ENCODE results near the gene SNRK. TPM values are rescaled to one million over a fixed set of nuclear protein-coding genes. Genes with fewer than 3 reads are reported as not detected.

Gene SNRK
- total RNA-seq, 1 experiment from 2014 or later: 9.7 TPM

DNA sequence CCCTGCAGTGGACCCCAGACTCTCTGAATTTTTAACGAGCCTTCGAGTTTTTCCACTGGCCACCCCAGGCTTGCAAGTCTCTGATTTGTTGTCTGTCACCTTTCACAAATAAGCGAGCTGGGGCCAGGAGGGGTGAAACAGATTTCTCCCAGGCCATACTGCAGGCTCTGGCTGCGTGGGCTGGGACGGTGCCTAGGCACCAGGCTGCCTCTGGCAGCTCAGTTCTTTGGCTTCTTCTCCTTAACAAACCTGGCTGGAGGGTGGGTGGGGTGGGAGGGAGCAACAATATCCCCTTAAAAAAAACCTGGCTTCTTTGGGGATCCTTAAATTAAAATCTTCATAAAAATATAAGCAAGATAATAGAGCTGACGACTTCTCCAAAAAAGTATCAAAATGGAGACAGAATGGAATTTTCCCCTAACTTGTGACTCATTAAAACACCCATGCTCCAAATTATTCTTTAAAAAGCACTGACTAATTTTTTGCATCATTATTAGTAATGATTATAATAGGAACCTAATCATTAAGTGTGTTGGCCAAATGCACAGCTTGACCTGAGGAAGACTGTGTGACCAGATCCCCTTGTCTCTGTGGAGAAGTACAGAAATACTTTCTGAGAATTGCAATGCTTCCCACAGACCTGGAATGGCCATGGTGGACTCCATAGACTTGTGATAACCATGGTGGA, 84.1 kb downstream of the SNRK start:
- no peak overlapping the region for H3K4me3 ChIP-seq (ENCODE audit: insufficient read depth, low read depth, low read length)
- H3K27me3 ChIP-seq (ENCODE audit: control insufficient read depth, insufficient read depth, low read length): no peaks in the 10 kb centered on the region
- no peak for DNase-seq
- H3K36me3 ChIP-seq (replicated peaks; ENCODE audit: control insufficient read depth, insufficient read depth, low read length): no peaks in the 10 kb centered on the region; the same call in 1 of the 2 replicates

DNA sequence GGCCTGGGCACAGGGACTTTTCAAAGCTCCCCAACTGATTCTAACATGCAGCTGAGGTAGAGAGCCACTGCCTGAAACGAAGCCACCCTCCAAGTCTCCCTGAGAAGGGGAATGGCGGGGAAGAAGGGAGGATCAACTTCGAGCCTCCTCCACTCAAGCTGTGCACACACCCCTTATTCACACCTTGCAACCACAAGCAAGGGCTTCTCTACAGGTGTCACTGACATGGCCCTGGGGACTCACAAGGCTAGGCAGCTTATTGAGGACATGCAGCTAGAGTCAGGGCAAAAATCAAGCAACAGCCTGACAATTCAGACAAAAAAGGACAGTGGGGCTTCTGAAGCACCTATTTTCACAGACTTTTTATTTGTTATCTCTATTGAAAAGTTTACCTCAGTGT, 85.2 kb downstream of the SNRK start:
- H3K27me3 ChIP-seq (ENCODE audit: control insufficient read depth, insufficient read depth, low read length): no peaks in the 10 kb centered on the region
- no peak overlapping the region for H3K4me3 ChIP-seq (ENCODE audit: insufficient read depth, low read depth, low read length)
- DNase-seq: no peak
- H3K36me3 ChIP-seq (replicated peaks; ENCODE audit: control insufficient read depth, insufficient read depth, low read length): no peaks in the 10 kb centered on the region

DNA sequence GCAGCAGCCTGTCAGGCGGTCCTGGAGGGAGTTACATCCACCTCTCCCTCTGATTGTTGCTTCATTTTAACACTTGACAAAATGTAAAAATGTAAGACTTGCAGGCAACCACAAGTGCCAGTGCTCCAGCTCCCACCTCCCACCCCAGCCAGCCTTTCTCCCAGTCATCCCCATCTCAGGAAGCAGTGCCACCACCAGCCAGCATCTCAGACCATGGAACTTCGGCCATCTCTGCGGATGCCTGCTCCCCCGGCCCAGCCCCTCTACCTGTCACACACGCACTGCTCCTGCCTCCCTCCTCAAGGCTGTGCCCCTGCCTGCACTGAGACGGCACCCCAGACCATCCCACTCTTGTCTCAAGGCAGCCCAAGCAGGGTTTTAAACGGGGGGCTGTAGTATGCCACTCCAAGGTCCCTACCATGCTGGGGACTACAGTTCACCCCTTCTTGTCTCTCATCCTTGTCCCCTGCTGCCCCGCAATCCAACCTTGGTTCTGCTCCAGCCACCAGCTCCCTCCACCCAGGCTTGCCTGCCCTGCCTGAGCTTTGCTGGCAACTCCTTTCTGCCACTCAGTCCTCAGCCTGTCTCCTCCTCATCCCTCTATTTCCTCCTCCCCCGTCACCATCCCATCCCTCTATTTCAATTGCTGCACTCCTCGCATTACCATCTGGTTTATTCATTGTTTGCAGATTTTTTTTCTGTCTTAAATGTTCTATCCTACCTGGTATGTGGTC, 85.8 kb downstream of the SNRK start:
- peak; percentile 39 for DNase-seq
- Histone ChIP-seq H3K27me3 (ENCODE audit: control insufficient read depth, insufficient read depth, low read length) (no peaks in the 10 kb centered on the region), H3K36me3 (replicated peaks; ENCODE audit: control insufficient read depth, insufficient read depth, low read length) (no peaks in the 10 kb centered on the region), H3K4me3 (ENCODE audit: insufficient read depth, low read depth, low read length) (no peak overlapping the region)

DNA sequence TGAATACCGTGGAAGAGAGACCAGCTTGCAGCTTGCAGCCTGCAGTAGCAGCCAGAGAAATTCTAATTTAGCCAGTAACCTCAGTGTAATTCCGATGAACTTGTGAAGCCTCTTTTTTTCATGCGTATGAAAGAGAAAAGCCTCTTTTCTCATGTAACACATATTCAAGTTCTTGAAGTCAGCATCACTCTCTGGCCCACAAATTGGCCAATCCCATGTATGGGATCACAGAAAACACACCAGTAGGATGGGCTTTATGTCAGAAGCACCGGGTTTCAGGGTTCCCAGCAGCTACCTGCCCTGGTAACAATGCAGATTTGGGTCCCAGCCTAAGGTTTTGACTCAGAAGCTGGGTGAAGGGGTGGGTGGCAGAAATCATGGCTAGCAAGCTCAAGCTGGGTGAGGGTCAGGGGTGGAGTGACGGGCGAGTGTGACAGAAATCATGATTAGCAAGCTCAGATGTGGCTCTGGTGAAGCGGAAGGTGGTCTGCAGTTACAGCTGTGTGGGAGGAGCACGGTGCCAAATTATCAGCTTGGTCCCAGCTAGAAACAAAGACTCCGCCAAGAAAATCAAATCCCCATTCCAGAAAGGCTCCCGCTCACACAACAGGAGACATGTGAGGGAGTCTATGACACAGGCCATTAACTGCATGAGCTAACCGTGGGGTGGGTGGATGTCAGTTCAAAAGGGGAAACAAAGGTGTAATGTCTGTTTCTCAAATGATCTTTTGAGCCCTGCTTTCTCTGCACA, 86.6 kb downstream of the SNRK start:
- H3K4me3 ChIP-seq (ENCODE audit: insufficient read depth, low read depth, low read length): no peak overlapping the region
- DNase-seq: peak; percentile 60

DNA sequence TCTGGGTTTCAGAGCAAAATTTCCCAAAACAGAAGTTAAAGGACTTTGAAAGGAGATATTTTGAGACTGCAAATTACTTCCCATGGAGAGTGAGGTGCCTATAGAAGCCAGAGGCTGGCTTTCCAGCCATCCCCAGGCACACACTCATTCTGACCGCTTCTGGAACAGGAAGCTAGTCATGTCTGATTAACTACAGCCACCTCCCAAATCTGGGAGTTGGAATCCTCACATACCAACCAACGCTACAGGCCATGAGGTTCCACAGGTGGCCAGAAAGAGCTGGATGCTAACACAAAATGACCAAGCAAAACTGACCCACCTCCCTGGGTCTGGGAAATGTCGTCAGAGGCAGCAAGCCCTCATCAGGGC, 87.2 kb downstream of the SNRK start:
- no peaks in the 10 kb centered on the region for H3K27me3 ChIP-seq (ENCODE audit: control insufficient read depth, insufficient read depth, low read length)
- H3K4me3 ChIP-seq (ENCODE audit: insufficient read depth, low read depth, low read length): no peak overlapping the region
- DNase-seq: no peak
- no peaks in the 10 kb centered on the region for H3K36me3 ChIP-seq (replicated peaks; ENCODE audit: control insufficient read depth, insufficient read depth, low read length)

More for the DNA sequence above, 86.6 kb downstream of the SNRK start:
- Histone ChIP-seq H3K36me3 (replicated peaks; ENCODE audit: control insufficient read depth, insufficient read depth, low read length) (no peaks in the 10 kb centered on the region), H3K27me3 (ENCODE audit: control insufficient read depth, insufficient read depth, low read length) (no peaks in the 10 kb centered on the region)

DNA sequence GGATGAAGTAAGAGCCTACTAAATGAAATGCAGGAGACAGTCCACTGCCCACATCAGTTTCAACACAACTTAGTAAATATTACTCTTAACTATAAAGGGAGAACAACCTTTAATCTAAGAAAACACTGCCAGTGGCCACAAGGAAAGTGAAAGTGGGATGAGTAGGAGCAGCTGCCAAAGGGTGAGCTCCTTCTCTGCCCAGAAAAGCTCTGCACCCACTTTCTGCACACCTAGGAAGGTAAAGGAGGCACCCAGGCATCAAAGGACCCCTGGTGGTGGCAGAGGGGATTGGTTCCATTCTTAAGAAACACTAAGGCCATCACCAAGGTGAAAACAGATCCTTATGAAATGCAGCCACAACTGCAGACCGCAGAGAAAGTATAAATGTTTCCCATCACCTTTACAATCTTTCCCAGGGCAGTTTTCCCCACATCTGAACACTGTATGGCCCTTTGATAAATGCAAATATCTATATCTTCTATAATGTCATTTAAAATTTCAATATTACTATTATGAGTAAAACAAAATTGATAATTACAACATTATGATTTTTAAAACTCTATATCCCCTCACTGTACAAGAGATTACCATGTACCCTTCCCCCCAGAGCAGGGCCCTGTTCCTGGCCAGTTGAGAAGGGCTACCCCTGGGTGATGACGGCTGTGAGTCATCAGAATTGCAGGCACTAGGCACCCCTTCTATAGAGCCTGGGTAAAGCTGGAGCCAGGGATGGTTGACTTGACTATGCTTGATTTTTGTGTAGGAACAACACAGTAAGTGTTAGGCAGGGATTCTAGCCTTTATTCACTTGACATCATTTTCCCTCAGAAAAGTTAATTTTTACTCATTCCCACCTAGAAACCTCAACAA, 92.0 kb downstream of the SNRK start:
- no peak overlapping the region for H3K4me3 ChIP-seq (ENCODE audit: insufficient read depth, low read depth, low read length)
- no peaks in the 10 kb centered on the region for H3K36me3 ChIP-seq (replicated peaks; ENCODE audit: control insufficient read depth, insufficient read depth, low read length)
- H3K27me3 ChIP-seq (ENCODE audit: control insufficient read depth, insufficient read depth, low read length): no peaks in the 10 kb centered on the region
- DNase-seq: peak; percentile 76

DNA sequence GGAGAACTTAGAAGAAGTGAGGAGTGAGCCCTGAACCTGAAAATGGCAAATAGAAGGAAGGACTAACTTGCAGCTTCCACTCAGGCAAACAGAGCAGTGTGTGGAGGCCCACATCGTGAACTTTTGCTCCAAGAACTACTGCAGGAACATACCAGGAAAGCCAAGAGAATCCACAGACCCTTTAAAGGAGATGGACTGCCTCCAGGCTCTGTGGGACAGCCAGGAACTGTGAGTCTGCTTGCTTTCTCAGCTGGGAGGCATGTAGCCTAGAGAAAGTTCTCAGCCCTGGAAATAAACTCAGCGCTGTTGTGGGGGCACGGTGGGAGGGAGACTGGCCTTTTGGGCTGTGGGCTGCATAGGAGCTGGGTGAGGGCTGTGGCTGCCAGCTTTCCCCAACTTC, 93.0 kb downstream of the SNRK start:
- Histone ChIP-seq H3K36me3 (replicated peaks; ENCODE audit: control insufficient read depth, insufficient read depth, low read length) (no peaks in the 10 kb centered on the region), H3K27me3 (ENCODE audit: control insufficient read depth, insufficient read depth, low read length) (no peaks in the 10 kb centered on the region), H3K4me3 (ENCODE audit: insufficient read depth, low read depth, low read length) (no peak overlapping the region)
- no peak for DNase-seq

DNA sequence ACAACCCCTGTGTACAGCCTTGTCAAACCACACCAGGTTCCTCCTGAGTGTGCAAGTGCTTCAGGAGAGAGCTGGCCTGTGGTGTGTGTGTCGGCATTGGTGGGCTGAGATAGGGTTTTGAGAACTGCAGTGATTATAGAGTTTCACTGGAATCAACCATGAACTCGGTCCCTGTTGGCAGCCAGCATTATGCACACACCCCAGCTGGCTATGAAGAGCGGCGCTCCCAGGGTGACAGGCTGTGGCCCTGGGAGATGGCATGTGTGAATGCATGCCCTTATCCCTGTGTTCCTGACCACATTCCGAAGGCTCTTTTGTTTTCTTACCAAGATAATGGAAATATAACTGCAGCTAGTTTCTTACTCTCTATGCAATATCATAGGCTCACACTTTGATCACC, 101.8 kb downstream of the SNRK start:
- no peaks in the 10 kb centered on the region for H3K27me3 ChIP-seq (ENCODE audit: control insufficient read depth, insufficient read depth, low read length)
- H3K36me3 ChIP-seq (replicated peaks; ENCODE audit: control insufficient read depth, insufficient read depth, low read length): no peaks in the 10 kb centered on the region
- no peak for DNase-seq
- no peak overlapping the region for H3K4me3 ChIP-seq (ENCODE audit: insufficient read depth, low read depth, low read length)

DNA sequence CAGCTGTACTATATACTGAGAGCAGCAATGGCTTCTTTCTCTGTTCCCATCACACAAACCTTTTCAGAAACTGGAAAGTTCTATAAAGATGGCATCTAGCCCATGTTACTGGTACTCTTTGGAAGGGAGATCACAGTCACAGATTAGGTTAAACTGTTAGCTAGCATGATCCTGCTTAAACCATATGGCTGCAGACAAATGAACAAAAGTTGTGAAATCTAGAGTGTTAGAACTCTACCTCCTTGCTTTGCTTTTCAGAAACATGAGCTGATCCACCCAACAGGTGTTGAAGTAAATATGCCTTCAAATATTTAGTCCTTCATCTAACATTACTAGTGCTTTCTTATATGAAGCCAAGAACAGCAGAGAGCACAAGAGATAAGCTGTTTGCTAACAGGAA, 102.6 kb downstream of the SNRK start:
- no peaks in the 10 kb centered on the region for H3K36me3 ChIP-seq (replicated peaks; ENCODE audit: control insufficient read depth, insufficient read depth, low read length)
- H3K27me3 ChIP-seq (ENCODE audit: control insufficient read depth, insufficient read depth, low read length): no peaks in the 10 kb centered on the region
- DNase-seq: no peak
- H3K4me3 ChIP-seq (ENCODE audit: insufficient read depth, low read depth, low read length): no peak overlapping the region

DNA sequence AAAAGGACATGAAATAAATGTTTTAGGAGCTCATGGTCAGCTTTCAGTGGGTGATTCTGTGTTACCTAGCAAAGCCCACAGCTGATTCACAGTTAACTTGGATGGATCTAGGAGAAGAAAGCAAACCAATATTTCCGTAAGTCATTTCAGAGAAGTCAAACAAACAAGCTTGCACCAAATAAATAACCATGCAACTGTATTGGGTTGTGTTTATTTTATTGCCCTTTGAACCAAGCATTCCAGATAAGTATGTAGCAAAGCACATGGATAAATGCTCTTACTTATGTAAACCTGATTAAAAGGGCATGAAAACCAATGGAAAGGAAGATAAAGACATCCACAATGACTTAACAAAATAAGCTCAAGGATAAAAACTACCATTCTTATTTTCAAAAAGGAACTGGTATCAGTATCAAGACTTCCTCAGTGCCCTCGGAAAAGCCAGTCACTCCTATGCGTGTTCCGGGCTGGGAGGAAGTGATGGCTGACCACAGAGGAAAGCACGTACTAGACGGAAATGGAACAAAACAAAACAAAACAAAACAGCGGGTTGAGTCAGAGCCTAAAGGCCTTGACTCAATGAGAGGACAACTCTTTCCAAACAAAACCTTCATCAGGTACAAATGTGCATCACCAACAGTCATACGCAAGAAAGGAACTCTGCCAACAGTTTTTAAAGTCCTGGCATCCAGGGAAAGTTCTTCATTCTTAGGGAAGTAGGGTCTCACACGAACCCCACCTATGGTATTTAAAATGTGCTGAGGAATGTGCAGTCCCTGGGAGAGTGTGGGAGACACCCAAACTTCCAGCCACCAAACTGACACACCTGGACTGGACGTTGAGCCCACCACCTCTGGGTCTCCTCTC, 103.3 kb downstream of the SNRK start:
- Histone ChIP-seq H3K36me3 (replicated peaks; ENCODE audit: control insufficient read depth, insufficient read depth, low read length) (no peaks in the 10 kb centered on the region), H3K4me3 (ENCODE audit: insufficient read depth, low read depth, low read length) (no peak overlapping the region), H3K27me3 (ENCODE audit: control insufficient read depth, insufficient read depth, low read length) (no peaks in the 10 kb centered on the region)
- DNase-seq: no peak

DNA sequence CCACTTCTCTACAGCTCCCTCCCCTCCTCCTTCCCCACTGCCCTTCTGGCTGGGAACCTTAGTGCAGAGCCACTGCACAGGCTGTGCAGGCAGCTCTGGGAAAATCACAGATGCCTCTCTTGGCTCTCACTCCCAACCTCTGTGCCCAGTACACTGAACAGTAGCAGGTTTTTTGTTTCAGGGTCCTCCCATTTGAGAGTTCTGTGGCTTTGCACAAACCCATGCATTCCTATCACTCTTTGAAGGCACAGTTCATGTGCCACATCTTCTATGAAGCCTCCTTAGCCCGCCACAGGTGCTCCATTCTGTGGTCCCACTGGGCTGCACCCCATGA, 103.9 kb downstream of the SNRK start:
- no peak for DNase-seq
- Histone ChIP-seq H3K27me3 (ENCODE audit: control insufficient read depth, insufficient read depth, low read length) (no peaks in the 10 kb centered on the region), H3K4me3 (ENCODE audit: insufficient read depth, low read depth, low read length) (no peak overlapping the region)

DNA sequence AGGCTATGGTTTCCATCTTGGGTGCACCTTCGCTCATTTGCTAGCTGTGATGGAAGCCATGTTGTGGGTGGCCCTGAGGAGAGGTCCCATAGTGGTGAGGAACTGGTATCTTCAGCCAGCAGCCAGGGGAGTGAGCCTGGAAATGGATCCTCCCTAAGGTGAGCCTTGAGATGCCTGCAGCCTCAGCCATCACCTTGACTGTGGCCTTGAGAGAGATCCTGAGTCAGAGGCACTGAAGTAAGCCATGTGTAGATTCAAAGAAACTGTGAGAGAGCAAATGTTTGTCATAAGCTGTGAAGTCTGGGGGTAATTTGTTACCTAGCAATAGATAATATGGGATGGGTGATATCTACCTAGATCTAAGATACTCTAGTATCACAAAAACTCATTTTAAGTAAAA, 105.3 kb downstream of the SNRK start:
- DNase-seq: no peak
- Histone ChIP-seq H3K27me3 (ENCODE audit: control insufficient read depth, insufficient read depth, low read length) (no peaks in the 10 kb centered on the region), H3K36me3 (replicated peaks; ENCODE audit: control insufficient read depth, insufficient read depth, low read length) (no peaks in the 10 kb centered on the region), H3K4me3 (ENCODE audit: insufficient read depth, low read depth, low read length) (no peak overlapping the region)

More for the DNA sequence above, 103.9 kb downstream of the SNRK start:
- no peaks in the 10 kb centered on the region for H3K36me3 ChIP-seq (replicated peaks; ENCODE audit: control insufficient read depth, insufficient read depth, low read length)

DNA sequence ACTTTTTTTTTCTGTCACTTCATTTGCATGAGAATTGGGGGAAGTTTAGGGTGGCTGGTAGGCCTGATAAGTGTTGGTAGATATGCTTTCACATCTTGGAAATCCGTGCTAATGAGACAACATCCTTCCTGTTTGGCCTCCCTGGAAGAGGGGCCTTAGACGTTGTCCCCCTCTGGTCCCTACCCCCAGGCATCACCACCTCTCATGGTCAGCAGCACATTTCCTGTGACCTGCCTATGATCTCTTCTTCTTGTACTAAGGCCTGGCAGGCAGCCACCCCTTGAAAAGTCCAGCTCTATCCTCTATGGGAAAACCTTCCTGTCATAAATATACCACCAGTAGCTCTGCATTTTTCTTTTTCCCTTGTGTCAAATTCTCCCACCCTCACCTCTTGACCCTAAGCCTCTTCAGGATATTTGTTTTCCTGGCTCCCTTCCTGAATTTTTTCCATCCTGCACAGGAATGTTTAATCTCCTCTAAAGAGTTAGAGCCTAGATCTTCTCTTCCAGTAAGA, 107.8 kb downstream of the SNRK start:
- DNase-seq: no peak
- H3K36me3 ChIP-seq (replicated peaks; ENCODE audit: control insufficient read depth, insufficient read depth, low read length): no peaks in the 10 kb centered on the region
- H3K27me3 ChIP-seq (ENCODE audit: control insufficient read depth, insufficient read depth, low read length): no peaks in the 10 kb centered on the region
- no peak overlapping the region for H3K4me3 ChIP-seq (ENCODE audit: insufficient read depth, low read depth, low read length)
